ENCODE measurements around the gene SNU13.

SNU13 gene

GRCh38 chr22:41688365-41689211 is at the start of gene SNU13:
TSS of gene SNU13 (minus strand) at chr22:41688867. CDS start at chr22:41688796, 71 bp downstream.
- TF ChIP-seq, protein P1, sequence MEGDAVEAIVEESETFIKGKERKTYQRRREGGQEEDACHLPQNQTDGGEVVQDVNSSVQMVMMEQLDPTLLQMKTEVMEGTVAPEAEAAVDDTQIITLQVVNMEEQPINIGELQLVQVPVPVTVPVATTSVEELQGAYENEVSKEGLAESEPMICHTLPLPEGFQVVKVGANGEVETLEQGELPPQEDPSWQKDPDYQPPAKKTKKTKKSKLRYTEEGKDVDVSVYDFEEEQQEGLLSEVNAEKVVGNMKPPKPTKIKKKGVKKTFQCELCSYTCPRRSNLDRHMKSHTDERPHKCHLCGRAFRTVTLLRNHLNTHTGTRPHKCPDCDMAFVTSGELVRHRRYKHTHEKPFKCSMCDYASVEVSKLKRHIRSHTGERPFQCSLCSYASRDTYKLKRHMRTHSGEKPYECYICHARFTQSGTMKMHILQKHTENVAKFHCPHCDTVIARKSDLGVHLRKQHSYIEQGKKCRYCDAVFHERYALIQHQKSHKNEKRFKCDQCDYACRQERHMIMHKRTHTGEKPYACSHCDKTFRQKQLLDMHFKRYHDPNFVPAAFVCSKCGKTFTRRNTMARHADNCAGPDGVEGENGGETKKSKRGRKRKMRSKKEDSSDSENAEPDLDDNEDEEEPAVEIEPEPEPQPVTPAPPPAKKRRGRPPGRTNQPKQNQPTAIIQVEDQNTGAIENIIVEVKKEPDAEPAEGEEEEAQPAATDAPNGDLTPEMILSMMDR (IDR thresholded peaks at IDR 0.05) = no peak

DNA sequence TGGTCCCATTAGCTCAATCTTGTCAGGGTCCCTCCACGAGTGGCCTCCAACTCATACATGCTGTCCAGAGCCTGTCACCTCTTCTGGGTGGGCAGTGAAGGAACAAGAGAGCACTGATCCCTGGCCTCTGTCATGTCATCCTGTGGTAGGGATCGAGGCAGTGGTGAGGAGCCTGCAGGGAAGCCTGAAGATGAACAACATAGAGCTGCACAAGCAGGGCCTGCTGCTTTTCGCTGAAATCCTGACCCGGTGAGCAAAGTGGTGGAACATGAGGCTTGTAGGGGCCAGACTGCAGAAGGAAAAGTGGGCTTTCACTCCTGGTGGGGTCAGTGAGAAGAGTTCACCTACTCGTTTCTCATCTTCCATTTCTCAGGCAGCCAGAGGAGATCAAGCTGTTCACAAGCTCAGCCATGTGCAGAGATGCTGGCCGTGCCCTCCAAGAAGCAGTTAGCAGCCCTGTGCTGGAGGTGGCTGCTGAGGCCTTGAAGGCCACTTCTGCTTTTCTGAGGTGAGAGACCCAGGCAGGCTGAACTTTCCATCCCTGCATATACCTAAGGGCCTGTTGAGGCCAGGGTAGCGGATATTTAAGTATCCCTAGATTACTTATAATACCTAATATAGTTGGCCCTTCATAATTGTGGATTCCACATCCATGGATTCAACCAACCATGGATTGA is 43.6 kb upstream of the SNU13 start:
- TF ChIP-seq, protein P1 (IDR thresholded peaks at IDR 0.05) = no peak

DNA sequence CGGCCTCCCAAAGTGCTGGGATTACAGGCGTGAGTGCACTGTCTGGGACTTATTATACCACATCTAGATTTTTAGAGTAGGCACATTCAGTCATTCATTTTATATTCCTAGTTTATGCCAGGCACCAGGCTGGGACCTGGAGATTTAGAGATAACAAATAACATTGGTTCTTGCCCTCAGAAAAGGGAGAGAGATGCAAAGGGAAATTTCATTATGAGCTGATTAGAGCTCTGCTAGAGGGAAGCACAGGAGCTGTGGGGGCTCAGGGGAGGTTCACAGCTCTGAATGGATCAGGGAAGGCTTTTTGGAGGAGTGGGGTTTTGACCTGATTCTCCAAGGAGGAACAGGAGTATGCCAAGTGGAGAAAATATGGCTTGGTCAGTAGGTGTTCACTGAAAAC is 42.9 kb upstream of the SNU13 start:
- TF ChIP-seq, protein P1 (IDR thresholded peaks at IDR 0.05) = no peak

DNA sequence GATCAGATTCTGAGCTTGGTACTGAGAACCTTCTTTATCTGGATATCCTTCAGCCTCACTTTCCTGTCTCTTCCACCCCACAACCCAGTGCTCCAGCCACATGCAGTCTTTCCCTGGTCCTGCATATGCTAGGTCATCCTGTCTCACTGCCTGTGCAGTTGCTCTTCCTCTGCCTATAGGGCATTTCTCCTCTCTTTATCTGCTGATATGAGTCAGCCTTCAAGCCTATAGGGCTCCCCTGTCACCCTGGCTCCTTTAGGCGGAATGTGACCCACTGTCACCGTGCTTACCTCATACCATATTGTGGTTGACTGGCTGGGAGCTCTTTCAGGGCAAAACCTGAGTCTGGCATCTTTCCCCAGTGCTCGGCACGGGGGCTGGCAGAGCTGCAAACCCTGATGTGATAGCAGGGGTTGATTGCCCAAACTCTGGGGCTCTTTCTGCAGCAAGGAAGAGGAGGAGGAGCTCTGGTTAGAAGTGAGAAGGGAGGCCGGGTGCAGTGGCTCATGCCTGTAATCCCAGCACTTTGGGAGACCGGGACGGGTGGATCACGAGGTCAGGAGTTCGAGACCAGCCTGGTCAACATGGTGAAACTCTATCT is 36.9 kb upstream of the SNU13 start:
- TF ChIP-seq, protein P1 (IDR thresholded peaks at IDR 0.05) = no peak

- TF ChIP-seq, protein P1 (IDR thresholded peaks at IDR 0.05) = no peak
Measured at GRCh38 chr22:41722496-41722895, 33.8 kb upstream of the SNU13 start.

DNA sequence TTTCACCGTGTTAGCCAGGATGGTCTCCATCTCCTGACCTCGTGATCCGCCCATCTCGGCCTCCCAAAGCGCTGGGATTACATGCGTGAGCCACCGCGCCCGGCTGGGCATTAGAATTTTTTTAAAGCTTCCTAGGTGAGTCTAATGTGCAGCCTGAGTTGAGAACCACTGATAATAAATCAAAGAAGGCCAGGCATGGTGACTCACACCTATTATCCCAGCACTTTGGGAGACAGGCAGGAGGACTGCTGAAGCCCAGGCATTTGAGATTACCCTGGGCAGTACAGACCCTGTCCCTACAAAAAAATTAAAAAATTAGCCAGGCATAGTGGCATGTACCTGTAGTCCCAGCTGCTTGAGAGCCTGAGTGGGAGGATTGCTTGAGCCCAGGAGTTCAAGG is 24.3 kb upstream of the SNU13 start:
- TF ChIP-seq, protein P1 (IDR thresholded peaks at IDR 0.05) = no peak

DNA sequence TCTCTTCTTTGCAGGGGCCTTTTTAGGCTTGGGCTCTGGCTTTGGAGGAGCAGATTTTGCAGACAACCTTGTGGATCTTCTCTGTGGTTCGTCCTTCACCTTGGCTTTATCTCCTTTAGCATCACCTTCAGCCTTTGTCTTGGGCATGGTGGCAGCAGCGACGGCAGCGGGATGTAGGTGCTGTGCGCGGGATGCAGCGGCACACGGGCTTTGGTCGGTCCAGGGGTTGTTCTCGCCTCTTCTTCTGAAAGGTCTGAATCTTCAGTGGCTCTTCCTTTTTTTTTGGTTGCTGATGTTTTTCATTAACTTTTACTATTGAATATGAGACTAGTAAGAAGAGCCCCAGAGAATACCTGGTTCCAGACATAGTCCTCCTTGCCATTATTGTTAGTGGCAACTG is 20.7 kb upstream of the SNU13 start:
- TF ChIP-seq, protein P1 (IDR thresholded peaks at IDR 0.05) = no peak

All from LNCAP (cell line).